H1 (cell line): ENCODE measurements around the gene IFITM2. TPM values are rescaled to one million over a fixed set of nuclear protein-coding genes. Genes with fewer than 3 reads are reported as not detected.

Source experiments
- BRCA1 ChIP-seq: IDR thresholded peaks from 2 replicates; pipeline ENCODE4 v1.6.1; 2012; ENCODE audit warnings: low read depth, low read length, improper control_type of control experiment
- polyA plus RNA-seq, 7 experiments: library from polyadenylated mRNA; depleted of rRNA in 3 of 7; stranded (reverse) in 5 of 7; unstranded in 2 of 7; fragments of >200 nt in 5 of 7; fragments of 200-250 nt in 2 of 7; gene quantifications; 1 replicate in 5 of 7; 2 replicates in 1 of 7; 4 replicates in 1 of 7; pipeline versions ENCODE4 v1.2.1 to v1.2.3, GENCODE V29; 2011 to 2013; ENCODE audit warnings: missing spikeins in 2 of 7, mixed read lengths in 2 of 7
- total RNA-seq: library from RNA; stranded (reverse); fragmentation: NEBNext Ultra II Directional; extraction: Animal tissue kit (Norgen Biotek cat#: 25700); gene quantifications from 2 replicates; pipeline ENCODE4 v1.2.1, GENCODE V29; 2021
- TF ChIP-seq, protein P1 (sequence below): IDR thresholded peaks from 2 replicates; pipeline ENCODE4 v1.6.1; 2012; ENCODE audit warnings: inconsistent platforms

The IFITM2 gene
- total and polyA plus RNA-seq, 2 of the 8 experiments (the other 6 are each of a cell fraction or from before 2014, with no cell fraction given): 399 to 764 TPM

DNA sequence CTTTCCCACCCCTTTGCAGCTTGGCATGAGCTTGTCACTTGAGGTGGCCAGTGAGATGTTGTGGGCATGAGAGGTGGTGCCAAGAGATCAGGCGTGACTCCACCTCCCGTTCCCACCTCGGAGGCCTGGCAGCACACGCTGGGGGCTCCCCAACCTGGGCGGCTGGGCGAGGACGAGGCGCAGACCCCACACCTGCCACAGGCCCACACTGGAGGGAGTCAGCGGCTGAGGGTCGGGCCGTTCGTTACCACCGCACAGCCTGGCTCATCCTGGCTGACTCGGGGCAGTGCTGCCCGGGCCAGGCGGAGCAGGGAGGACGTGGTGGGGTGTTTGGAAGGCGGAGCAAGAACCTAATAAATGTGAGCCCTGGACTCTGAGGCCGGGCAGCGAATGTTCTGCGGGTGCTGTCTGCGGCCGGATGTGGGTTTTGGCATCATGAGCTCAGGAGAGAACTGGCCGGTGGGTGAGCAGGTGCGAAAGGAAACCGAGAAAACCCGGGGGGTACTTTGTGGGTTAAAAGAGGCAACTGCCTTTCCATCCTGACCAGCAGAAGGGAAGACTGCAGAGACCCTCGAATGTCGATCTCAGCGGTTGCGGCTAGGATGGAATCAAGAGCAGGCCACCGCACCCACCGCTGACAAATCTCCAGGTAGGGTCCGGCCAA lies 23.2 kb downstream of the IFITM2 start (continued):
- TF ChIP-seq, protein P1, sequence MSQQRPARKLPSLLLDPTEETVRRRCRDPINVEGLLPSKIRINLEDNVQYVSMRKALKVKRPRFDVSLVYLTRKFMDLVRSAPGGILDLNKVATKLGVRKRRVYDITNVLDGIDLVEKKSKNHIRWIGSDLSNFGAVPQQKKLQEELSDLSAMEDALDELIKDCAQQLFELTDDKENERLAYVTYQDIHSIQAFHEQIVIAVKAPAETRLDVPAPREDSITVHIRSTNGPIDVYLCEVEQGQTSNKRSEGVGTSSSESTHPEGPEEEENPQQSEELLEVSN: no peak
- no peak for TF ChIP-seq BRCA1
